ENCODE results near the gene MAPK12.

DNA sequence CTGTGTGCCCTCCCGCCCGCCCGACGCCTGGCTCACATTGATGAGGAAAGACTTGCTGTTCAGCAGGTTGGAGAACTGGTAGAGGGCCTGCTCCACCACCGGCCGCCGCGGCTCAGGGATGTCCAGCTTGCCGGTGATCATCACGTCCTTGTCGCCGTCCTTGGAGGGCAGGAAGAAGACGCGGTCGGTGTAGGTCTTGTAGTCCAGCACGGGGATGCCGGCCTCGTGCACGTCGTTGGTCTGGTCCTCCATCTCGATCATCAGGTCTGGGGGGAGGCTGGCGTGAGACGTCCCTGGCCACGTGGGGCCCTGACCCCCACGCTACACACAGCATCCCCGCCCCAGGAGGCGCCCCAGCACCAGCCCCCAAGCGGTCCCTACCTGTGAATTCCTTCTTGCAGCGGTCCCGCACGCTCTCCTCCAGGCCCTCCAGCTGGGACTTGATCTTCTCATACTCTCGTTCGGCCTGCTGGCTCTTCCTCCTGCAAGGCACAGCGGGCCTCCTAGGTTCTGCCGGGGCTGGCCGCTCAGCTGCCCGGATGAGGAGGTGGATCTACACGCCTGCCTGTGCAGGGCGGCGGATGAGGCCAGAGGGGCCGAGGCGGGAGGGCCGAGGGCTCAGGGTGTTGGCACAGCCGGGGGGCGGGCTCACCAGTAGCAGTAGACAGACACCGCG is 19.4 kb upstream of the MAPK12 start:
- TF ChIP-seq CTCF (IDR thresholded peaks at IDR 0.05) (no peak), ZFX (IDR thresholded peaks at IDR 0.05; ENCODE audit: borderline replicate concordance) (no peak)

Measured in 22Rv1 (cell line).